ENCODE results near the gene MTCL1.

The MTCL1 gene

GRCh38 chr18:8783335-8783993 lies 78.1 kb downstream of the MTCL1 start:
- H3K4me3 ChIP-seq (ENCODE audit: low read depth, low read length), result no peak overlapping the region
- DNase-seq (ENCODE audit: low read depth), result no peak
- TF ChIP-seq MYC (IDR thresholded peaks at IDR 0.05; ENCODE audit: low read depth, low read length) (no peak), POLR2A (IDR thresholded peaks at IDR 0.05; ENCODE audit: extremely low read depth, insufficient read length) (no peak)
- TF ChIP-seq, protein P1, sequence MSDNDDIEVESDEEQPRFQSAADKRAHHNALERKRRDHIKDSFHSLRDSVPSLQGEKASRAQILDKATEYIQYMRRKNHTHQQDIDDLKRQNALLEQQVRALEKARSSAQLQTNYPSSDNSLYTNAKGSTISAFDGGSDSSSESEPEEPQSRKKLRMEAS (IDR thresholded peaks at IDR 0.05; ENCODE audit: low read depth, low read length), result no peak
- TF ChIP-seq, protein P2, sequence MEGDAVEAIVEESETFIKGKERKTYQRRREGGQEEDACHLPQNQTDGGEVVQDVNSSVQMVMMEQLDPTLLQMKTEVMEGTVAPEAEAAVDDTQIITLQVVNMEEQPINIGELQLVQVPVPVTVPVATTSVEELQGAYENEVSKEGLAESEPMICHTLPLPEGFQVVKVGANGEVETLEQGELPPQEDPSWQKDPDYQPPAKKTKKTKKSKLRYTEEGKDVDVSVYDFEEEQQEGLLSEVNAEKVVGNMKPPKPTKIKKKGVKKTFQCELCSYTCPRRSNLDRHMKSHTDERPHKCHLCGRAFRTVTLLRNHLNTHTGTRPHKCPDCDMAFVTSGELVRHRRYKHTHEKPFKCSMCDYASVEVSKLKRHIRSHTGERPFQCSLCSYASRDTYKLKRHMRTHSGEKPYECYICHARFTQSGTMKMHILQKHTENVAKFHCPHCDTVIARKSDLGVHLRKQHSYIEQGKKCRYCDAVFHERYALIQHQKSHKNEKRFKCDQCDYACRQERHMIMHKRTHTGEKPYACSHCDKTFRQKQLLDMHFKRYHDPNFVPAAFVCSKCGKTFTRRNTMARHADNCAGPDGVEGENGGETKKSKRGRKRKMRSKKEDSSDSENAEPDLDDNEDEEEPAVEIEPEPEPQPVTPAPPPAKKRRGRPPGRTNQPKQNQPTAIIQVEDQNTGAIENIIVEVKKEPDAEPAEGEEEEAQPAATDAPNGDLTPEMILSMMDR (IDR thresholded peaks at IDR 0.05; ENCODE audit: low read depth, low read length), result no peak

DNA sequence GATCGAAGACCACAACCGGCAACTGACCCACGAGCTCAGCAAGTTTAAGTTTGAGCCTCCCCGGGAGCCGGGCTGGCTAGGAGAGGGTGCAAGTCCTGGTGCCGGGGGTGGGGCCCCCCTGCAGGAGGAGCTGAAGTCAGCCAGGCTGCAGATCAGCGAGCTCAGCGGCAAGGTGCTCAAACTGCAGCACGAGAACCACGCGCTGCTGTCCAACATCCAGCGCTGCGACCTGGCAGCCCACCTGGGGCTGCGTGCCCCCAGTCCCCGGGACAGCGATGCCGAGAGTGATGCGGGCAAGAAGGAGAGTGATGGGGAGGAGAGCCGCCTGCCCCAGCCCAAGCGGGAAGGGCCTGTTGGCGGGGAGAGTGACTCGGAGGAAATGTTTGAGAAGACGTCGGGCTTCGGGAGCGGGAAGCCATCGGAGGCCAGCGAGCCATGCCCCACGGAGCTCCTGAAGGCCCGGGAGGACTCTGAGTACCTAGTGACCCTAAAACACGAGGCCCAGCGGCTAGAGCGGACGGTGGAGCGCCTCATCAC lies 78.7 kb downstream of the MTCL1 start:
- no peak for DNase-seq (ENCODE audit: low read depth)
- TF ChIP-seq POLR2A (IDR thresholded peaks at IDR 0.05; ENCODE audit: extremely low read depth, insufficient read length), result no peak
- no peak for TF ChIP-seq MYC (IDR thresholded peaks at IDR 0.05; ENCODE audit: low read depth, low read length)
- TF ChIP-seq, protein P1 (IDR thresholded peaks at IDR 0.05; ENCODE audit: low read depth, low read length), result no peak
- TF ChIP-seq, protein P2 (IDR thresholded peaks at IDR 0.05; ENCODE audit: low read depth, low read length), result no peak
- H3K4me3 ChIP-seq (ENCODE audit: low read depth, low read length), result no peak overlapping the region

GRCh38 chr18:8785261-8785660 lies 79.9 kb downstream of the MTCL1 start:
- TF ChIP-seq, protein P1 (IDR thresholded peaks at IDR 0.05; ENCODE audit: low read depth, low read length), result no peak
- TF ChIP-seq POLR2A (IDR thresholded peaks at IDR 0.05; ENCODE audit: extremely low read depth, insufficient read length) (no peak), MYC (IDR thresholded peaks at IDR 0.05; ENCODE audit: low read depth, low read length) (no peak)
- TF ChIP-seq, protein P2 (IDR thresholded peaks at IDR 0.05; ENCODE audit: low read depth, low read length), result no peak
- DNase-seq (ENCODE audit: low read depth), result no peak
- no peak overlapping the region for H3K4me3 ChIP-seq (ENCODE audit: low read depth, low read length)

GRCh38 chr18:8785855-8786482 lies 80.6 kb downstream of the MTCL1 start:
- no peak for TF ChIP-seq POLR2A (IDR thresholded peaks at IDR 0.05; ENCODE audit: extremely low read depth, insufficient read length)
- TF ChIP-seq, protein P1 (IDR thresholded peaks at IDR 0.05; ENCODE audit: low read depth, low read length), result no peak
- TF ChIP-seq, protein P2 (IDR thresholded peaks at IDR 0.05; ENCODE audit: low read depth, low read length), result no peak
- TF ChIP-seq MYC (IDR thresholded peaks at IDR 0.05; ENCODE audit: low read depth, low read length), result no peak
- no peak for DNase-seq (ENCODE audit: low read depth)
- no peak overlapping the region for H3K4me3 ChIP-seq (ENCODE audit: low read depth, low read length)

DNA sequence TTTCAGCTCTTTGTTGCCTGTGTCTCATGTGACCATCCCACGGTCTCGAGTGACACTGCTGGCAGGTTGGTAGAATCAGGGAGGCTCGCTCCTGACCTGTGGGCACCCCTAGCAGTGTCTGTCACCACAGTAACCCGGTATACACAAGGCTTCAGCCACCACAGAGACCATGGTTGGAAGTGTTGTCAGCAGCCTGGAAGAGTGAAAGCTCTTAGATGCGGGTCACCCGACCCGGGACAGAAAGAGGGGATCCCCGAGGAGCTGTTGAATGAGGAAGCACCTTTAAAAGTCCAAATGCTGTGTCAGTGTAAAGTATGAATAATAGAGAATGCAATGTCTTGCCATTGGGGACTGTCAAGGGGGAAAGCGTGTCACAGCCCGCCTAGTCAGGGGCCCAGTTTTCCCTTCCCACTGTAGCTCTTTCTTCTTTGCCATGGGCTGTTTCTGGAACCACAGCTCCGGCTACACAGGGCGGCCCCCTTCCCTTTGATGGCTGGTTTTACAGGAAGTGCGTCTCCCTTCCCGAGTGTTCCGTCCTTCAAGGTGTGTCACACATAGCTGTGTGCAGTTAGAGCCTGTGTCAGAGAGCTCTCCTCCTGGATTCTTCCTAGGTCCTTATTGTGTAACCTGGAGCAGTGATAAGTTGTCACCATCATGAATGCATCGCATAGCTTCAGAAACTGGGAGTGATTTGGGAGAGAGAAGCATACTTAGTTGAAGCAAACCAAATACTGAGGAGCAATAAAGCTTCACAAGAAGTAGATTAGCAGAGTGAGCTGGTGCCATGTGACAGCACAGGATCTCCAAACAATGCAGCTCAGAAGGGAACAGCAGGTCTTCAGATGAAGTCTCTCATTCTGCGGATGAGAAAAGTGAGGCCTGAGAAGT lies 81.4 kb downstream of the MTCL1 start:
- DNase-seq (ENCODE audit: low read depth), result peak; percentile 8
- no peak for TF ChIP-seq POLR2A (IDR thresholded peaks at IDR 0.05; ENCODE audit: extremely low read depth, insufficient read length)
- TF ChIP-seq, protein P2 (IDR thresholded peaks at IDR 0.05; ENCODE audit: low read depth, low read length), result no peak
- TF ChIP-seq, protein P1 (IDR thresholded peaks at IDR 0.05; ENCODE audit: low read depth, low read length), result no peak
- H3K4me3 ChIP-seq (ENCODE audit: low read depth, low read length), result no peak overlapping the region
